ENCODE measurements around the gene NAGA.
"Not testable (repeated sequence)": the region's sequence is repeated elsewhere in the genome, so short reads cannot be mapped to it uniquely, and the experiment has no call there.

Gene NAGA

GRCh38 chr22:42070517-42071422 is at the start of gene NAGA:
TSS of gene NAGA (minus strand) at chr22:42070812. CDS start at chr22:42070297, 515 bp downstream.
- peak; percentile 94 for DNase-seq (ENCODE audit: low spot score)

GRCh38 chr22:42116848-42117424 is 46.3 kb upstream of the NAGA start:
- DNase-seq (ENCODE audit: low spot score), result no peak

- DNase-seq (ENCODE audit: low spot score), result not testable (repeated sequence)
Measured at GRCh38 chr22:42115420-42115830, 44.8 kb upstream of the NAGA start.

GRCh38 chr22:42114721-42115120 is 44.1 kb upstream of the NAGA start:
- no peak for DNase-seq (ENCODE audit: low spot score)

GRCh38 chr22:42112793-42113192 is 42.2 kb upstream of the NAGA start:
- DNase-seq (ENCODE audit: low spot score), result not testable (repeated sequence)

GRCh38 chr22:42111798-42112197 is 41.2 kb upstream of the NAGA start:
- DNase-seq (ENCODE audit: low spot score), result no peak

- no peak for DNase-seq (ENCODE audit: low spot score)
Measured at GRCh38 chr22:42108848-42109247, 38.2 kb upstream of the NAGA start.

- DNase-seq (ENCODE audit: low spot score), result not testable (repeated sequence)
Measured at GRCh38 chr22:42104332-42104860, 33.8 kb upstream of the NAGA start.

- no peak for DNase-seq (ENCODE audit: low spot score)
Measured at GRCh38 chr22:42101199-42101598, 30.6 kb upstream of the NAGA start.

GRCh38 chr22:42091455-42091782 is 20.8 kb upstream of the NAGA start:
- no peak for DNase-seq (ENCODE audit: low spot score)

- DNase-seq (ENCODE audit: low spot score), result peak; percentile 99
Measured at GRCh38 chr22:42090596-42091454, 20.2 kb upstream of the NAGA start, which contains the start of gene NDUFA6. TSS of gene NDUFA6 (minus strand) at chr22:42090772. CDS start at chr22:42090744, 28 bp downstream.

- no peak for DNase-seq (ENCODE audit: low spot score)
Measured at GRCh38 chr22:42086051-42086450, 15.4 kb upstream of the NAGA start.

- DNase-seq (ENCODE audit: low spot score), result no peak
Measured at GRCh38 chr22:42084874-42085273, 14.3 kb upstream of the NAGA start.

- DNase-seq (ENCODE audit: low spot score), result no peak
Measured at GRCh38 chr22:42083119-42083518, 12.5 kb upstream of the NAGA start.

- no peak for DNase-seq (ENCODE audit: low spot score)
Measured at GRCh38 chr22:42080287-42080686, 9.7 kb upstream of the NAGA start.

GRCh38 chr22:42079319-42080251 is 9.0 kb upstream of the NAGA start, which contains the start of gene SMDT1:
TSS of gene SMDT1 (plus strand) at chr22:42079700. CDS start at chr22:42079769, 69 bp downstream.
- DNase-seq (ENCODE audit: low spot score), result peak; percentile 100

- DNase-seq (ENCODE audit: low spot score), result no peak
Measured at GRCh38 chr22:42078469-42079318, 8.1 kb upstream of the NAGA start.

GRCh38 chr22:42077486-42078125 is 7.0 kb upstream of the NAGA start:
- no peak for DNase-seq (ENCODE audit: low spot score)

- no peak for DNase-seq (ENCODE audit: low spot score)
Measured at GRCh38 chr22:42076764-42077485, 6.3 kb upstream of the NAGA start.
